GM12875 (cell line): ENCODE data around the gene STEAP3.

ENCODE experiments used
- H3K4me3 ChIP-seq: one replicate; pipeline ENCODE4 v1.5.1; 2011; ENCODE audit warnings: low read depth, low read length, control low read depth
- TF ChIP-seq, protein P1 (sequence below): IDR thresholded peaks from 2 replicates; pipeline ENCODE4 v1.5.1; 2011; ENCODE audit warnings: low read depth, mild to moderate bottlenecking, control low read depth, inconsistent platforms, low read length, moderate library complexity, borderline replicate concordance; ENCODE audit not compliant: insufficient read depth

STEAP3 gene

DNA sequence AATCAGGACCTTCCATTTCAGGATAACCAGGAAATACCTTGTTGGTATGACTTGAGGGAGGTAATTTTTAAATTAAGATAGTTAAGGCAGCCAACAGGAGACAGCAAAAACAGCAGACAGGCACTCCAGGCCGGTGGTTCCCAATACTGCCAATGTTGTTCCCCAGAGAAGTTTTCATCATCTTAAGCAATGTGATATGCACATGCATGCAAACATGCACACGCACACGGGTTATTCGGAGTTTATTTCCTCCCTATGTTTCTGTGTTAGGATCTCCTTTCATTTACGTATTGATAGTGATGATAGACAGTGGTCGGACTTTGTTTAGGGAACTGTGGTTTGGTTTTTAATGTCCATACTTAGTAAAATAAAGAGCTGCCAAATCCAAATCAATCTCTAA, 55.3 kb downstream of the STEAP3 start:
- H3K4me3 ChIP-seq: no peak overlapping the region
- TF ChIP-seq, protein P1, sequence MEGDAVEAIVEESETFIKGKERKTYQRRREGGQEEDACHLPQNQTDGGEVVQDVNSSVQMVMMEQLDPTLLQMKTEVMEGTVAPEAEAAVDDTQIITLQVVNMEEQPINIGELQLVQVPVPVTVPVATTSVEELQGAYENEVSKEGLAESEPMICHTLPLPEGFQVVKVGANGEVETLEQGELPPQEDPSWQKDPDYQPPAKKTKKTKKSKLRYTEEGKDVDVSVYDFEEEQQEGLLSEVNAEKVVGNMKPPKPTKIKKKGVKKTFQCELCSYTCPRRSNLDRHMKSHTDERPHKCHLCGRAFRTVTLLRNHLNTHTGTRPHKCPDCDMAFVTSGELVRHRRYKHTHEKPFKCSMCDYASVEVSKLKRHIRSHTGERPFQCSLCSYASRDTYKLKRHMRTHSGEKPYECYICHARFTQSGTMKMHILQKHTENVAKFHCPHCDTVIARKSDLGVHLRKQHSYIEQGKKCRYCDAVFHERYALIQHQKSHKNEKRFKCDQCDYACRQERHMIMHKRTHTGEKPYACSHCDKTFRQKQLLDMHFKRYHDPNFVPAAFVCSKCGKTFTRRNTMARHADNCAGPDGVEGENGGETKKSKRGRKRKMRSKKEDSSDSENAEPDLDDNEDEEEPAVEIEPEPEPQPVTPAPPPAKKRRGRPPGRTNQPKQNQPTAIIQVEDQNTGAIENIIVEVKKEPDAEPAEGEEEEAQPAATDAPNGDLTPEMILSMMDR: no peak

DNA sequence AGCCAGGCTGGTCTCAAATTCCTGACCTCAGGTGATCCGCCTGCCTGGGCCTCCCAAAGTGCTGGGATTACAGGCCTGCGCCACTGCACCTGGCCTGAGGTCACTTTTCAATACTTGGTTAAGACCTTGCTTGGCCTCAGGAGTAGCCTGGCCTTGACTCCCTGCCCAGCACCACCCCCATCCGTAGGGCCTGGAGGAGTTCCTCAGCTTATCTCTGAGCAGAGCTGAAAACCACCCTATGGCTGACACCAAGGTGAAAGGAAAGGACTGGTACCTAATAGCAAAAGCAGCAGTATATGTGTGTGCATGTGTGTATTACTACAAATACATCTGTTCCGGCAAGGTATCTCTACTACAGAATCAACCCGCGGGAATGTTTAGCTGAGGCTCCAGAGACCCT, 56.0 kb downstream of the STEAP3 start:
- no peak overlapping the region for H3K4me3 ChIP-seq
- TF ChIP-seq, protein P1: no peak

DNA sequence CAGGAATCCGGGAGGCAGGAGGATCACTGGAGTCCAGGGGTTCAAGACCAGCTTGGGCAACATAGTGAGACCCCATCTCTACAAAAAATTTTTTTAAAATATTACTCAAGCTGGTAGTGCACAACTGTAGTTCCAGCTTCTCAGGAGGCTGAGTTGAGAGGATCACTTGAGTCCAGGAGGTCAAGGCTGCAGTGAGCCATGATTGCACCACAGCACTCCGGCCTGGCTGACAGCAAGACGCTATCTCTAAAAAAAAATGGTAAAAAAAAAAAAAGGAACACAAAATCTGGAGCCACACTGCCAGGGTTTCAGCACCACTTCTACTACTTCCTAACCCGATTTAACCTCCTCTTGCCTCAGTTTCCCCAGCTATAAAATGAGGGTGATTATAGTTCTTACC, 57.0 kb downstream of the STEAP3 start:
- TF ChIP-seq, protein P1: no peak
- H3K4me3 ChIP-seq: no peak overlapping the region

DNA sequence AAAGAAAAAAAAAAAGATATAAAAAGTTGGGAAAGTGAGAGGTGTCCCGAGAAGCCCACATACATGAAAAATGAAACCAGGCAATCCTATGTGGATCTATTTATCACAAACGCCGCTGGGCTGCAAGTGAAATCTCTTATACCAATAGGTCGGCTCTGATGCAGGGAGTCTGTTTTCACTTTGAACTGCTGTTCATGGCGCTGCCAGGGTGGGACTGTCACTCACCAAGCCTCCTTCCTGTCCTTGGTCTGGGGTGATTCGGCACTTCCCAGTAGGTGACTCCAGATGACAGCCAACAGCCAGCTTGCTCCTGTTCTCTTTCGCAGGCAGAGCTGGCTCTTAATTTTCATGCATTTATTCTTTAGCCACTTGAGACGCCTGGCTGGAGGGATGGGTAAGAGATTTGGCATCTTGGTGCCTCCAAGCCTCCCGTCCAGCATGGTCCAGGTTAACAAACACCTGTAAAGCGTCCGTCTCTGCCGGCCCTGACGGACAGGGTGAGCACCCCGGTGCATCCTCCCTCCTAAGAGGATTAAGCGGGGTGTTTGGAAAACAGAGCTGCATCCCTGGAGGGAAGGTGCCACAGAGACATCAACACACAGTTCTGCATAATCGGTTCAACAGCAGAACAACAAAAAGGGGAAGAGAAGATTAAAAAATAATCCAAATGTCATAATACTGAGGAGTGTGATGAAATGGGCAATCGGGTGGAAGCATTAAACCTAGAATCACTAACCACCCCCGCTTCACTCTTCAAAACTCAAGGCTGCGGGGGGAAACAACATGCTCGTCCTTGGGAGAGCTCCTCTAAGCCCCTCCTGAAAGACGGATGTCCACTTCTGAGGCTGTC, 58.7 kb downstream of the STEAP3 start:
- TF ChIP-seq, protein P1: no peak
- H3K4me3 ChIP-seq: no peak overlapping the region

DNA sequence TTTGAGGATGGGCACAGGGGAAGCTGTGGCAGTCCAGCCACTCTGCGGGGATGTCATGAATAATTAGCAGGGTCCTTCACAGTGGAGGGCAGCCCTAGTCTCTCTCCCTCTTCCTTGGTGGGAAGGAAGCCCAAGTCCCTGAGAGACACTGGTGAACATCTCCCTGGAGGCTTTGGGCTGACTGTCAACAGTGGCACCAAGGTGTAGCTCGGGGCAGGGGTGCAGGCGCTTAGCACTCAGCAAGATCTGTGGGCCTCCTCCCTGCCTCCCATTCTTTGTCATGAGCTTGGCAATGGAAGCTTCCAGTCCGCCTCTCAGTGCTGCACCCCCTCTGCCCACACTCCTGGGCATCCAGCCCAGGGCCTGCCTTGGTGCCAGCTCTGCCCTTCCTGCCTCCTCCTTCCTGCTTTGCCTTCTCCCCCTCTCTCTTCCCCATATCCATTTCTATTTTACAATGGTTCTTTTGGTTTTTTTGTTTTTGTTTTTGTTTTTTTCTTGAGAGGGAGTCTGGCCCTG, 59.4 kb downstream of the STEAP3 start:
- H3K4me3 ChIP-seq: no peak overlapping the region
- TF ChIP-seq, protein P1: no peak

DNA sequence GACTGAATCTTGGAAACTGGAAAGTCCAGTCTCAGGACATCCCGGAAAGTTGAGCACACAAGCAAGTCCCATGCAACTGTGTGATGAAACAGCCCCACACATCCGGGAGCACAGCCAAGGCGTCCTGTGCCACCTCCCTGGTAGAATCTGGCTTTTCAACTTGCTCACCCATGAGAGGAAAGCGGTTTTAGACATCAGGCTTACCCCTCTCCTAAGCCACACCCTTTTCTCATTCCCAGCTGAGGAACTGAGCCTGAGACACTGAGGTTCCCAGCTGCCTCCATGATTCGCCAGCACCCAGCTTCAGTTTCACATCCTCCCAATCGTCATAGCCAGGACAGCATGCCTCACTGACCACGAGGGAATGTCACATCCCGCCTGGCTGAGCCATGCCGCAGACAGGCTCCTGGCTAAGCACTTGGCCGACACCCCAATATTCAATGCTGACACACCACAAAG, 60.3 kb downstream of the STEAP3 start:
- H3K4me3 ChIP-seq: no peak overlapping the region
- TF ChIP-seq, protein P1: no peak

GRCh38 chr2:119286661-119287060, 63.0 kb downstream of the STEAP3 start:
- H3K4me3 ChIP-seq: no peak overlapping the region

More at GRCh38 chr2:119286661-119287060, 63.0 kb downstream of the STEAP3 start:
- TF ChIP-seq, protein P1: no peak
